Effector memory CD8-positive, alpha-beta T cell (primary cell): Measurements from ENCODE around the gene CCT3.
A peak's percentile ranks its signal among the peaks of the same experiment; 100 is the strongest.
"Not testable (repeated sequence)": the region's sequence is repeated elsewhere in the genome, so short reads cannot be mapped to it uniquely, and the experiment has no call there.

Source experiments
- ATAC-seq: fragments of 150-1000 bp; cut with Tn5 transposase; replicated peaks from 2 replicates; pipeline ENCODE4 v1.10.0; 2021; ENCODE audit warnings: mild to moderate bottlenecking, moderate library complexity
- DNase-seq, 3 experiments: peaks; one replicate each; pipeline ENCODE4 v3.0.0; 2021
- H3K27ac Mint-ChIP-seq, 2 donors: one replicate each; pipeline ENCODE4 v1.8.0; 2022; ENCODE audit warnings: mild to moderate bottlenecking in 2 of 2, mixed read lengths in 2 of 2, moderate library complexity in 2 of 2
- H3K27me3 Mint-ChIP-seq, 2 donors: one replicate each; pipeline ENCODE4 v1.8.0; 2022; ENCODE audit warnings: mixed read lengths in 2 of 2
- H3K36me3 Mint-ChIP-seq: one replicate; pipeline ENCODE4 v1.8.0; 2022; ENCODE audit warnings: mild to moderate bottlenecking, moderate library complexity, mixed read lengths; ENCODE audit not compliant: insufficient read depth
- H3K4me1 Mint-ChIP-seq, 2 donors: one replicate each; pipeline ENCODE4 v1.8.0; 2022; ENCODE audit warnings: low read depth in 2 of 2, mixed read lengths in 2 of 2
- H3K4me3 Mint-ChIP-seq, 2 donors: one replicate each; pipeline ENCODE4 v1.8.0; 2022; ENCODE audit warnings: mild to moderate bottlenecking in 2 of 2, mixed read lengths in 2 of 2, moderate library complexity in 2 of 2
- H3K9me3 Mint-ChIP-seq, 2 donors: one replicate each; pipeline ENCODE4 v1.8.0; 2022; ENCODE audit warnings: mixed read lengths in 2 of 2

Gene CCT3

DNA sequence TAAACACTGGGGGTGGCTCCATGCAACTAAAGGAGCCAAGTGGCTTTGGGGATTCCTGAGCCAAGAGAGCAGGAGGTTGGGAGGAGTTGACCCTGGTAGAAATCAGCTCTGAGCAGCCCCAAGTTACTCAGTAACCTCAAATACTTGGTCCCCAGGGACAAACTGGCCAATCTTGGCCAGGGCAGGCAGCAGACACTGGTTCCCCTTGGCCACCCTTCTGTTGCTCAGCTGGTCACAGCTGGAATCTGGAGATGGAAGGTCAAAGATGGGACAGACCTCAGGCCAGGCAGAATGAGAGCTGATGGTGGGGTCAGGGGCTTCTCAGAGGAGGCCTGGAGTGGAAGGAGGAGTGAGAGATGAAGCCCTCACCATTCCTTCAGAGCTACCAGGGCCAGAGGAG is 27.7 kb upstream of the CCT3 start:
- DNase-seq (no peak), ATAC-seq (no peak)
- H3K9me3 Mint-ChIP-seq, result no peaks in the 10 kb centered on the region
- H3K27me3 Mint-ChIP-seq, result peaks cover 49 to 66% of the 10 kb centered on the region in 2 donors
- no peaks in the 10 kb centered on the region for H3K36me3 Mint-ChIP-seq
- no peak overlapping the region for H3K27ac Mint-ChIP-seq
- H3K4me3 Mint-ChIP-seq, result no peak overlapping the region
- peaks cover 5% of the 10 kb centered on the region in 2 donors for H3K4me1 Mint-ChIP-seq

DNA sequence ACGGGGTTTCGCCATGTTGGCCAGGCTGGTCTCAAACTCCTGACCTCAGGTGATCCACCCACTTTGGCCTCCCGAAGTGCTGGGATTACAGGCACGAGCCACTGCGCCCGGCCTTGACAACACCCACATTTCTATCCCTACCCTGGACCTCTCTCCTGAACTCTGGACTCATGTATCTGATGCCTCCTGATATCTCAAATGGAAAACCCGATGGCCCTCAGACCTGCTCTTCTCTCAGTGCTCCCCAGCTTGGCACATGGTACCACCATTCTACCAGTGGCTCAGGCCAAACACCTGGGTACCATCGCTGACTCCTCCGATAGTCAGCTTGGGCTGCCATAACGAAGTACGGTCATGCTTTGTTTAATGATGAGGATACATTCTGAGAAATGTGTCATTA is 22.4 kb upstream of the CCT3 start:
- no peaks in the 10 kb centered on the region for H3K36me3 Mint-ChIP-seq
- no peak overlapping the region for H3K27ac Mint-ChIP-seq

DNA sequence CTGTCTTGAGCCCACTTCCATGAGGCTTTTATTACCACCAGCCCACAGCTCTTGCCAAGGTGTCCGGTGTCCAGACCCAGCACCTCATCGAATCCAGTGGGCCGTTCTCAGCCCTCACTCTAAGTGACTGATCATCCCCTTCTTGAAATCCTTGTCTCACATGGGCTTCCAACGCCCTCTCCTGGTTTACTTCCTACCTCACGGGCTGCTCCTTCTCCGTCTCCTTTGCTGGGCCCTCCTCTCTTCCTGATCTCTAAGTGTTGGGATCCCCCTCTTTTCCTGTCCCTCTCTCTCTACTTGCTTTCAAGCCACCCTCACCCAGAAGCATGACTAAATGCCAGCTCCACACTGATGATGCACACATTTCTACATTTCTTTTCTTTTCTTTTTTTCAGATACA is 21.9 kb upstream of the CCT3 start:
- Mint-ChIP-seq H3K27ac (no peak overlapping the region), H3K4me1 (peaks cover 3 to 4% of the 10 kb centered on the region in 2 donors), H3K4me3 (no peak overlapping the region), H3K36me3 (no peaks in the 10 kb centered on the region), H3K27me3 (peaks cover 39 to 57% of the 10 kb centered on the region in 2 donors), H3K9me3 (no peaks in the 10 kb centered on the region)
- no peak for DNase-seq
- no peak for ATAC-seq

More for the DNA sequence above, 22.4 kb upstream of the CCT3 start:
- ATAC-seq, result no peak
- H3K27me3 Mint-ChIP-seq, result peaks cover 43 to 57% of the 10 kb centered on the region in 2 donors
- no peak overlapping the region for H3K4me3 Mint-ChIP-seq
- peaks cover 3 to 4% of the 10 kb centered on the region in 2 donors for H3K4me1 Mint-ChIP-seq
- H3K9me3 Mint-ChIP-seq, result no peaks in the 10 kb centered on the region
- no peak for DNase-seq

- Mint-ChIP-seq H3K27ac (no peak overlapping the region), H3K36me3 (no peaks in the 10 kb centered on the region), H3K9me3 (no peaks in the 10 kb centered on the region), H3K27me3 (peaks cover 33 to 57% of the 10 kb centered on the region in 2 donors), H3K4me1 (peaks cover 3 to 4% of the 10 kb centered on the region in 2 donors), H3K4me3 (no peak overlapping the region)
- ATAC-seq, result no peak
- DNase-seq, result no peak
Observed at GRCh38 chr1:156359249-156359648, 21.2 kb upstream of the CCT3 start.

DNA sequence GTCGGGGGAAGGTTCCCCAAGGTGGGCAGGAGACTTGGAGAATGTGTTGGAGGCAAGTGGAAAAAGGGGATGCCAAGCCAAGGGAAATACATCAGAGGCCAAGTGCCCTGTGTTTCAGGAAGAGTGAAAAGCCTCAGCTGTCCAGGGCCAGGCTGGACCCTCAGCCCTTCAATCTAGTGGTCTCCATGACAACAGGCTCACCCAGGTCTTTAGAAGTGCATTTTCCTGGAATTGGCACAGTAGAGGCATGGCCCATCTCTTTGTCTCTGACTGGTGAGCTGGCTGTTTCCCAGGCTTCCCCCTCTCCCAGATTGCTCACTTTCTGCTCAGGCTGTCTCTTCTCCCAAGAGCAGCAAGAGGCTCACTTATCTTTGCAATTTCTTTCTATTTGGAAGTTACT is 20.5 kb upstream of the CCT3 start:
- Mint-ChIP-seq H3K9me3 (no peaks in the 10 kb centered on the region), H3K27me3 (peaks cover 27 to 52% of the 10 kb centered on the region in 2 donors), H3K36me3 (no peaks in the 10 kb centered on the region), H3K4me1 (peaks cover 3 to 4% of the 10 kb centered on the region in 2 donors), H3K4me3 (no peak overlapping the region), H3K27ac (no peak overlapping the region)
- ATAC-seq (no peak), DNase-seq (no peak)

GRCh38 chr1:156357977-156358376 is 19.9 kb upstream of the CCT3 start:
- Mint-ChIP-seq H3K27ac (no peak overlapping the region), H3K4me1 (peaks cover 3 to 4% of the 10 kb centered on the region in 2 donors), H3K27me3 (peaks cover 26 to 52% of the 10 kb centered on the region in 2 donors), H3K4me3 (no peak overlapping the region), H3K9me3 (no peaks in the 10 kb centered on the region), H3K36me3 (no peaks in the 10 kb centered on the region)
- no peak for ATAC-seq
- no peak for DNase-seq

DNA sequence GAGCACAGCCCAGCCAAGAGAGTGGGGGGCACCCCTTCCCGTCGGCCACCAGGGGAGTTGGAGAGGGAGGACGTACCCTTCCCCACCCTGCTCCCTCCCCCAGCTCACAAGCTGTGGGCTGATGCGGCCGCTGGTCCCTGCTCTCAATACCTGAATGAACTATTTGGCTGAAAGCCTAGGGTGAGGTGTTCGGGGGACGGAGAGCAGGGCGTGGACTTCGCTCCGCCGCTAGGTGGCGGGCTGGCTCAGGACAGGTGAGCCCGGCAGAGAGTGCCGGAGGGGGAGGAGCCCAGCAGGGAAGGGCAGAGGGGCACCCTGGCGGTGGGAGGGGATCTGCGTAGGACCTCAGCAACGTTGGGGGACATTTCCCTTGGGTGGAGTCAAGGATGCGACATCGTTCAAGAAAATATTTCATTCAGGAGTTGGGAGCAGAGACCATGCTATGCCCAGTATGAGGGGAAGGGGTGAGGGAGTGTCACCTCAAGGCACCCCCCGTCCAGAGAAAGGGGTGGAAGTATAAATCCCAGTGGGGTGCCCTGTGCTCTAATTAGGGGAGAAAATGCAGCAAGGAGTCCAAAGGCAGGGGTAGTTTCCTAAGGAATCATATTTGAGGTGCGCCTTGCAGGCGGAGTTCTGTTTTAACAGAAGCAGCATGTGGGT is 18.9 kb upstream of the CCT3 start:
- ATAC-seq (peak; percentile 99), DNase-seq (peak; percentile 53 to 58 (median 54))
- Mint-ChIP-seq H3K27ac (no peak overlapping the region), H3K4me3 (no peak overlapping the region), H3K4me1 (peaks cover 3 to 4% of the 10 kb centered on the region in 2 donors), H3K9me3 (no peaks in the 10 kb centered on the region), H3K27me3 (peaks cover 26 to 52% of the 10 kb centered on the region in 2 donors), H3K36me3 (no peaks in the 10 kb centered on the region)

DNA sequence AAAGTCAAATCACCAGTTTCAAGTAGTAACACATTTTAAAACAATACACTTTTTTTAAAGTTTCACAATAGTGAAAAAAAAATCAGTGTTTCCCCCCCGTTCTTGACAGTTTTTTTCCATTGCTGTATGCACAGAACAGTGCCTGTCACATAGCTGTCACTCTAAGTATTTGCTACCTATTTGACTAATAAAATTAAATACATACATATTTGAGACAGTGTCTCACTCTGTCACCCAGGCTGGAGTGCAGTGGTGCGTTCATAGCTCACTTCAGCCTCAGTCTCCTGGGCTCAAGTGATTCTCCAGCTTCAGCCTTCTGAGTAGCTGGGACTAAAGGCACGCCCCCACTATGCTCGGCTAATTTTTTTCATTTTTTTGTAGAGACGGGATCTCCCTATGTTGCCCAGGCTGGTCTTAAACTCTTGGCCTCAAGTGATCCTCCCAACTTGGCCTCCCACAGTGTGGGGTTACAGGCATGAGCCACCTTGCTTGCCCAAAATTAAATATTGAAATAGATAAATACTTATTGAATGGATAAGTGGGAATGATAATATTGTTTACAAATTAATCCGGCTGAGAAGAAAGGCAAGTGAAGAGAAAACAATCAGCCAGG is 18.3 kb upstream of the CCT3 start:
- Mint-ChIP-seq H3K27ac (no peak overlapping the region), H3K36me3 (no peaks in the 10 kb centered on the region), H3K4me3 (no peak overlapping the region), H3K27me3 (peaks cover 26 to 52% of the 10 kb centered on the region in 2 donors), H3K9me3 (no peaks in the 10 kb centered on the region), H3K4me1 (peaks cover 3 to 4% of the 10 kb centered on the region in 2 donors)
- ATAC-seq, result no peak
- no peak for DNase-seq

DNA sequence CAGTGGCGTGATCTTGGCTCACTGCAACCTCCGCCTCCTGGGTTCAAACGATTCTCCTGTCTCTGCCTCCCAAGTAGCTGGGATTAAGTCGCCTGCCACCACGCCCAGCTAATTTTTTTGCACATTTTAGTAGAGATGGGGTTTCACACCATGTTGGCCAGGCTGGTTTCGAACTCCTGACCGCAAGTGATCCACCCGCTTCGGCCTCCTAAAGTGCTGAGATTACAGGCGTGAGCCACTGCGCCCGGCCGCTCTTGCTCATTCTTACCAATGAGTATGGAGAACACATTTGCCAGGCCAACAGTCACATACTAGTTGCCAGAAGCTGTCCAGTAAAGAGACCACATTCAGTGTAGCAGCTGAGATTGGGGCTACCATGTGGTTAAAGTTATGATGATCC is 14.4 kb upstream of the CCT3 start:
- not testable (repeated sequence) for DNase-seq, H3K27ac Mint-ChIP-seq, H3K4me3 Mint-ChIP-seq, H3K9me3 Mint-ChIP-seq, H3K36me3 Mint-ChIP-seq, ATAC-seq, H3K4me1 Mint-ChIP-seq
- peaks cover 21 to 40% of the 10 kb centered on the region in 2 donors for H3K27me3 Mint-ChIP-seq

DNA sequence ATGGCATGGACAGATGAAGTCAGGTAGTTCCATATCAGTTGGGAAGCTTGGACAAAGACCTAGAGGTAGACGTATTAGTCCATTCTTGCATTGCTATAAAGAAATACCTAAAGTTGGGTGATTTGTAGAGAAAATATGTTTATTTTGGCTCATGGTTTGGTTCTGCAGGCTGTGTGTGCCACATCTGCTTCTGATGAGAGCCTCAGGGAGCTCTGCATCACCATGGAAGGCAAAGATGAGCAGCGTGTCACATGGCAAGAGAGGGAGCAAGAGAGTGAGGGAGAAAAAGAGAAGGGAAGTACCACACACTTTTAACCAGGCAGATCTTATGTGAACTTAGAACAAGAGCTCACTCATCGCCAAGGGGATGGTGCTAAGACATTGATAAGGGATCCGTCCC is 9.2 kb upstream of the CCT3 start:
- DNase-seq, result no peak
- no peak for ATAC-seq
- H3K27me3 Mint-ChIP-seq, result peaks cover 11 to 37% of the 10 kb centered on the region in 2 donors
- H3K9me3 Mint-ChIP-seq, result no peaks in the 10 kb centered on the region
- H3K27ac Mint-ChIP-seq, result no peak overlapping the region
- H3K4me1 Mint-ChIP-seq, result no peaks in the 10 kb centered on the region
- no peak overlapping the region for H3K4me3 Mint-ChIP-seq
- no peaks in the 10 kb centered on the region for H3K36me3 Mint-ChIP-seq

DNA sequence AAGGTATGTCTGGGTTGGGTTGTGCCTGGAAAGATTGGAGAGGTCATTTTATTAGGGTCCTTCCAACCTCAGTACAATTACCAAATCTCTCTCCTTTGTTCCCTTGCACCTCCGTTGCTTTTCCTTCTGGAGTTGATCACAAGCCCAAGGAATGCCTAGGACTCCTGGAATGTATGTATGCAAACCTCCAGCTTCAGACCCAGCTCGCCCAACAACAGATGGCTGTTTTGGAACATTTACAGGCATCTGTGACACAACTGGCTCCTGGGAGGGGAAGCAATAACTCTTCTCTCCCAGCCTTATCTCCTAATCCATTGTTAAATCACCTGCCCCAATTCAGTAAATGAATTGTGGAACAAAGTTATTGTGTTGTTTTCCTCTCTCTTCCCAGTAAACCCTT is 8.5 kb upstream of the CCT3 start:
- Mint-ChIP-seq H3K27ac (no peak overlapping the region), H3K4me1 (no peaks in the 10 kb centered on the region), H3K36me3 (no peaks in the 10 kb centered on the region), H3K4me3 (no peak overlapping the region), H3K9me3 (no peaks in the 10 kb centered on the region), H3K27me3 (peaks cover 11 to 37% of the 10 kb centered on the region in 2 donors)
- ATAC-seq, result no peak
- DNase-seq, result no peak

DNA sequence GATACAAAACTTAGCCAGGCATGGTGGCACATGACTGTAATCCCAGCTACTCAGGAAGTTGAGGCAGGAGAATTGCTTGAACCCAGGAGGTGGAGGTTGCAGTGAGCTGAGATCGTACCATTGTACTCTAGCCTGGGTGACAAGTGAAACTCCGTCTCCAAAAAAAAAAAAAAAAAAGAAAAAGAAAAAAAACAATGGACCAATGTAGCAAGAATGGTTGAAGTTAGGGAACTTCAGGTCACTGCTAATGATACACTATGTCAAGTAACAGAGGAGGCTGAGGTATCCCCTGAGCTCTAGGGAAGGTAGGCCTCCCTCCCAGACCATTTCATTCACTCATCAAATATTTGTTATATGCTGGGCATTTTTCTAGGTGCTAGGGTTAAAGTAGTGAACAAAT is 7.9 kb upstream of the CCT3 start:
- not testable (repeated sequence) for H3K4me3 Mint-ChIP-seq, H3K9me3 Mint-ChIP-seq, H3K27ac Mint-ChIP-seq, H3K4me1 Mint-ChIP-seq, ATAC-seq, H3K36me3 Mint-ChIP-seq, DNase-seq
- peaks cover 11 to 37% of the 10 kb centered on the region in 2 donors for H3K27me3 Mint-ChIP-seq

DNA sequence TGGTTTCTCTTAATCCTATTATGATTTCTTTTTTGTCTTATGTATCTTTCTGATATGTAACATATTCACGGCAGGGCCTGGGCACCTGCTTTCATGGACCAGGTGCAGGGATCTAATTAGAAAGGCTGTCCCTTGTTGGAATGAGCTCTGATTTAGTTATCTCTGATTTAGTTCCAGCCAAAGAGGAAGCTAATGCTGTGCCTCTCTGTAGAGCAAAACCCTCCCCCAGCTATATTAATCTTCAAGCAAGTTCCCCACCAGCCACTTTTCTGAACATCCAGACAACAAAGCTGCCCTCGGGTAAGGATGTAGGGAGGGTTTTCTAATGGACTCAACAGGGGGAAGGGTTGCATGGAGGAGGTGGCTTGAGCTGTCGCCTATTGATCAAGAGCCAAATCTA is 6.3 kb upstream of the CCT3 start:
- Mint-ChIP-seq H3K9me3 (no peaks in the 10 kb centered on the region), H3K27me3 (peaks cover 11 to 31% of the 10 kb centered on the region in 2 donors), H3K27ac (no peak overlapping the region), H3K4me1 (no peaks in the 10 kb centered on the region), H3K36me3 (no peaks in the 10 kb centered on the region), H3K4me3 (no peak overlapping the region)
- ATAC-seq (no peak), DNase-seq (no peak)

DNA sequence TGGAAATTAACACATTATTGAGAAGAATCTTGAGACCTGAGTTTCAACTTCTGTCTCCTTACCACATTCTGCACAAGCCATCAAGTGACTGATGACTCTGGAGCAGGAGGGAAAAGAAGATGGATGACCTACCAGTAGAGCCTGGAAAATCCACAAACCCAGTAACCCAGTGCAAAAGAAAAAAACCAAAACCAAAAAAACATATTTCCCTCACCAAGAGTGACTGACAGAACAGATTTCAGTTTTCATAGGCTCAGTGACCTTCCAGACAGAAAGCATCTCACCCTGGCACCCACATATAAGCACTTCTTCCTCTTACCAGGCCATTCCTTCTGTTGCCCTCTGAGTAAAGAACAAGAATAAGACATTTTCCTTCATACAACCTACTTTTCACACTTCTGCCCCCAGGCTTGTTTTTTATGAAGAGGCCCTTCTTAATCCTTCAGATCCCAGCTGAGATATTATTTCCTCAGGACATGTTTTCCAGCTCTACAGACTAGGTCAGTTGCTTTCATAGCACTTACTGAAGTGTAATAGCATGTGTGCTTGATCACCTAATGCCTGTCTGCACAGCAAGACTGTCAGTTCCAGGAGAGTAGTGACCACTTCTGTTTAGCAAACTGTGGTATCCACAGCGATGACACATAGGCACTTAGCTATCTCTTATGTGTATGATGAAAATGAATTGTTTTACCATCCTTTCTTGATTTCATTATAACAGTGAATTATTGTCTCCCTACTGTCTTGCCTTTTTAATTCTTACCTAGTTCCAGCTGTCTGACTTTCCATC is 4.3 kb upstream of the CCT3 start:
- ATAC-seq (no peak), DNase-seq (no peak)
- Mint-ChIP-seq H3K27ac (no peak overlapping the region), H3K4me1 (peaks cover 3 to 12% of the 10 kb centered on the region in 2 donors), H3K27me3 (peaks cover 9 to 28% of the 10 kb centered on the region in 2 donors), H3K36me3 (peaks cover 11% of the 10 kb centered on the region), H3K4me3 (no peak overlapping the region), H3K9me3 (no peaks in the 10 kb centered on the region)
